ENCODE results near the gene HTR5A.

The HTR5A gene

GRCh38 chr7:155093596-155093995 is 23.5 kb downstream of the HTR5A start:
- no peak for DNase-seq

GRCh38 chr7:155094636-155095135 is 24.6 kb downstream of the HTR5A start:
- DNase-seq, result no peak

GRCh38 chr7:155097338-155097737 is 27.2 kb downstream of the HTR5A start:
- no peak for DNase-seq

GRCh38 chr7:155103839-155104238 is 33.7 kb downstream of the HTR5A start:
- DNase-seq, result no peak

DNA sequence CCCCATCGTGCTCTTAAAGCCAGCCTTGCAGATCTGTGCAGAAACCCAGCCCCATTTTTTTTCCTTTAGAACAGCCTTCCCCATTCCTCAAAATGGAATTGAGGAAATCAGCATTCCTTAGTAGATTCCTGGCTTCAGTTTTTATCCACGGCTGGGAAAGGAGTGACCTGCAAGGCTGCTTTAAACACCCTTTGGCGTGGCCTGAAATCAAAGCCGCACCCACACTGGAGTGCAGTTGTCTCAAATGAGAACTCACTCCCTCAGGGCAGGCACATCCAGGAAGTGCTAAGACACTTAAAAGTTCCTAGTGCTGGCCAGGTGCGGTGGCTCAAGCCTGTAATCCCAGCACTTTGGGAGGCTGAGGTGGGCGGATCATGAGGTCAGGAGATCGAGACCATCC is 34.8 kb downstream of the HTR5A start:
- DNase-seq, result no peak

GRCh38 chr7:155106356-155106755 is 36.2 kb downstream of the HTR5A start:
- DNase-seq, result no peak

- DNase-seq, result no peak
Measured at GRCh38 chr7:155107126-155107525, 37.0 kb downstream of the HTR5A start.

DNA sequence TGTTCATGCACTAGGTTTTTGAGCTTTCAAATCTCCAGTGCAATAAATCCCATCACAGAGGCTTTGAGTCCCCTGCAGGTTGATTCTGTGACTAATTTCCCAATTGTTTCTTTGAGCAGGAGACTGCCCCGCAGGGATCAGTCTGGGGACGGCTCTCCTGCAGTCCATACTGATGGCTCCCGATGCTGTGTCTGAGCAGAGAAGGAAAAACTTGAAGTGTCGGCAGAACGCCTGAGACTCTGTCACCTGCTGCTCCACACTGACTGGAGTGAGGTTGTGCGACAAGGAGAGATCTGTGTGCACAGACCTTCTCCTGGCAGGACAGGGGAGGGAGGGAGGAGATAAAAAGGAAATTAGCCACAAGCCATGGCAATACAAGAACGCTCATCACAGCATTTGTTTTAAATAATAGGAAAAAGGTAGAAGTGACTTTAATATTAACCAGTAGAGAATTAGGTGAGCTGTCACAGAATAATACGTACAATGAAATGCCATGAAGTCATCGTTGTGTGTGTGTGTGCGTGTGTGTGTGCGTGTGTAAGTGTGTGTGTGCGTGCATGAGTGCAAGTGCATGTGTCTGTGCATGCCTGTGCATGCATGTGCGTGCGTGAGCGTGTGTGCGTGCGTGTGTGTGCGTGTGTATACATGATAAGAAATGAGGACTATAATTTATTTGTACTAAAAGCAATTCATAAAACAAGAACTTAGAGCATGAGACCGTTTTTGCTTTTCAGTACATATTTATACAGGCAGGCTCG is 38.2 kb downstream of the HTR5A start:
- DNase-seq, result no peak

- DNase-seq, result no peak
Measured at GRCh38 chr7:155109121-155109520, 39.0 kb downstream of the HTR5A start.

- DNase-seq, result no peak
Measured at GRCh38 chr7:155115288-155115687, 45.2 kb downstream of the HTR5A start.

- no peak for DNase-seq
Measured at GRCh38 chr7:155119801-155120382, 49.8 kb downstream of the HTR5A start.

GRCh38 chr7:155120460-155120859 is 50.3 kb downstream of the HTR5A start:
- DNase-seq, result no peak

DNA sequence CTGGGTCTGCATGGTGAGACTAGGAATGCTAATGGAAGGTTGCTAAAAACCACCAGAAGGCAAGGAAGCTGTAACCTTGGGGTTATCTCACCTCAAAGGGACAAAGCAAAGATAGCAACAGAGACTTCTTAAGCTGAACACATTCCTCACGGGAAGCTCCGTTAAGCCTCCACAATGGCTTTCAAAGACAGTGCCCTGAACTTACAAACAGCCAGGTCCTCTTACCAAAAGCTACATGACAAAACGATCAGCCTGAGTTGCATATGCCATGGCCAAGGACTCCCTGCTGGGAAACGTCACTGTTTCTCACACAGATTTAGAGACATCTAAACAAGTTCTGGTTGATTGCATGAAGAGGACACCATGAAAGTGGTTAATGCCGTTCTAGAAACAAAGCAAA is 52.7 kb downstream of the HTR5A start:
- DNase-seq, result no peak

DNA sequence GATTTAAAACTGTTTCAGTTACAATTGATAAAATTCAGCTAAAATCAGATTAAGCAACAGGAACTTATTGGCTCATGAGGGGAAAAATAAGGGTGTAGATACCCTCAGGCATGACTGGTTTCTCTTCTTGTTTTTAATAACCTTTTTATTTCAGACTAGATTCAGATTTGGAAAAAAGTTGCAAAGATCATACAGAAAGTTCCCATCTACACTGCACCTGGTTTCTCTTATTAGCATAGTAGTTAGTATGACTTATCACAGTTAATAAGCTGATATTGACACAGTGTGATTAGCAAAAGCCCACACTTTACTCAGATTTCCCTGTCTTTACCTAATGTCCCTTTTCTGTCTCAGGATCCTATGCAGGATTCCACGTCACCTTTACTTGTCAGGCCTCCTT is 53.3 kb downstream of the HTR5A start:
- DNase-seq, result no peak

- no peak for DNase-seq
Measured at GRCh38 chr7:155124706-155125105, 54.6 kb downstream of the HTR5A start.

GRCh38 chr7:155129186-155129585 is 59.1 kb downstream of the HTR5A start:
- DNase-seq, result no peak

DNA sequence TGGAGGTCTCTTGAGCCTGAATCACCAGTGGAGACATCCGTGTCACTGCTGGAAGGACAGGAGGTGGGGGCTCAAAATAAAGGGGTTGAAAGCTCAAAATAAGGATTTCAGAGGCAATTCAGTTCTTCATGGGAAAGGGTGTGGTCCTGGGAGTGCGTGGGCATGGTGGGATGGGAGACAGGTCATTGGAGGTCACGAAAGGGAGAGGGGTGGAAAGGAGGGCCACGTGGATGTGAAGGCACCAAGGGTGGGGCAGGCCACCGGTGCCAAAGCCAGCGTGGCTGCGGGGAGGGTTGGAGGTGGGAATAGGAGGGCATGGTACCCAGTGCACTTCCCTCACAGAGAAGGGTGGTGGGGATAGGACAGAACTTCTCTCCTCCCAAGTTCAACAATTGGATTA is 59.7 kb downstream of the HTR5A start:
- DNase-seq, result no peak

GRCh38 chr7:155130493-155130892 is 60.4 kb downstream of the HTR5A start:
- DNase-seq, result no peak

DNA sequence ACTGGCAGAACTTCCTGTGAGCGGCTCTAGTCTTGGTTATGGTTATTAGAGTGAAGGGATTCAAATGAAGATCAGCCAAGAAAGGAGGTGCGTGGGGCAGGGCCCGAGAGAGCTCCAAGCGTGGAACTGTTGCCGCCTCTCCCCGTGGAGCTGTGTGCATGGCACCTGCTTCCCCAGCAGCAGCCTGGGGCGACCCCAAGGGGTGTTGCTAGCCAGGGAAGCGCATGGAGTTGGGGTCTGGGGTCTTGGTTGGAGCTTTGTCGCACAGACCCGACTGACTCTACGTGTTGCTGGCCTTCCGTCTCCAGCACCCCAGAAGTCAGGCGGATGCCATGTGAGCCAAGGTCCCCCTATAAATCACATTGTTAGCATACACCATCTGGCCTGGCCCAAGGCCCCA is 61.0 kb downstream of the HTR5A start:
- no peak for DNase-seq

- no peak for DNase-seq
Measured at GRCh38 chr7:155132431-155132830, 62.3 kb downstream of the HTR5A start.

GRCh38 chr7:155136619-155137243 is 66.6 kb downstream of the HTR5A start:
- DNase-seq, result no peak

All from activated gamma-delta T cell treated with Interleukin-2 at 50 U/mL for 16 hours (primary cell).